ENCODE results near the gene MCEE.
"Not testable (repeated sequence)": the region's sequence is repeated elsewhere in the genome, so short reads cannot be mapped to it uniquely, and the experiment has no call there.

The MCEE gene

GRCh38 chr2:71125506-71126294 is 4.3 kb downstream of the MCEE start:
- no peak for DNase-seq

DNA sequence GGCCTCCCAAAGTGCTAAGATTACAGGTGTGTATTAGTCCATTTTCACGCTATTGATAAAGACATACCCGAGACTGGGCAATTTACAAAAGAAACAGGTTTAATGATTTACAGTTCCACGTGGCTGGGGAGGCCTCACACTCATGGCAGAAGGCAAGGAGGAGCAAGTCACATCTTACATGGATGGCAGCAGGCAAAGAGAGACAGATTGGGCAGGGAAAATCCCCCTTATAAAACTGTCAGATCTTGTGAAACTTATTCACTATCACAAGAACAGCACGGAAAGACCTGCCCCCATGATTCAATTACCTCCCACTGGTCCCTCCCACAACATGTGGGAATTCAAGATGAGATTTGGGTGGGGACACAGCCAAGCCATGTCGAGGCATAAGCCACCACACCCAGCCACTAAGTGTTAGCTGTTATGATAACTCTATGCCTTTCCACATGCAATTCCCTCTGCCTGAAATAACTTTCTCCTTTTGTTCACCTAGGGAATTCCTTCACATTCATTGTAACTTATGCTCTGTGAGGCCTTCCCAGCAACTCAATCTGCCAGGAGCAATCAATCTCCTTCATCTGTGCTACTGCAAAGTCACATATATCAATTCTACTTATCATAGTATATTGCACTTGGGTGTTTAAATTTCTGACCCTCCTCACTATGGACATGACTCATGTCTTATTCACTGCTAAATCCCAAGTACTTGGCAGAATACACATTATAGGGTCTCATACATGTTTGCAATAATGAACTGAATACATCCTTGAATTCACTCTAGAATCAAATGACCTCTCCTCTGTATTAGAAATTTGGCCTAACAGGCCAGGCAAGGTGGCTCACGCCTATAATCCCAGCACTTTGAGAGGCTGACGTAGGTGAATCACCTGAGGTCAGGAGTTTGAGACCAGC is 7.4 kb downstream of the MCEE start:
- DNase-seq: no peak

- no peak for DNase-seq
Observed at GRCh38 chr2:71121479-71121878, 8.6 kb downstream of the MCEE start.

DNA sequence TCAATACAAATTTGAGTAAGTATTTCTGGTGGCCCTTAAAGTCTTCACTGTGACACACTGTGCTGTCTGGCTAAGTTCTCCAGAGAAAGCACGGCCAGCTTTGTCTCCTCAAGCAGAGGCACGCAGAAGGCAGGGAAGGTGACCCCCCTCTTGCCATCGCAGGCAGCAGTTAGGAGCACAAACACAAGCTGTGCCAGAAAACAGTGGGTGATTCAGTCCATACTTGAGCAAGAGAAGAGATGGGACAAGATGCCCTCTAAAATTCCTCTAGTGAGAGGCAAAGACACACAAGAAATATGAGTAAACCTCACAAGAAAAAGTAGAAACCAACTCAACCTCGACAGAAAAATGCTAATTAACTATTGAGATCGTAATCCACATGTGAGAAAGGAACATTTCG is 9.8 kb downstream of the MCEE start:
- DNase-seq: no peak

DNA sequence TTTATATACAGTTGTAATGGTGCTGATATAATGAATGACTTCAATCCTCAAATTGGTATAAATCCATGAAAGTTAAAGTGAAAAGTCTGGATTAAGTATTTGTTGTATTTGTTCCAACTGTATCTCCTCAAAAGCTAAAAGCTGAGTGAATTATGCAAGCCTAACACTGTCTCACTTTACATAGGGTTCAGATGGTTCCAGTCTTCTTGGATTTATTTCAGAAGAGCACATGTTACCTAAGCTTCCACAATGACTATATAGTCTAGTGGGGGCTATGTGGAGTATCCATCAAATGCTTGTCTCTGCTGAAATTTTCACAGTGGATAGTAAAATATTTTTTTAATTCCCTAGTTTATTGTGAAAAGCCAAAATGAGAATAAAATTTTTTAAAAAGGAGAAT is 13.0 kb downstream of the MCEE start:
- no peak for DNase-seq

GRCh38 chr2:71113843-71114242 is 16.2 kb downstream of the MCEE start:
- DNase-seq: no peak

DNA sequence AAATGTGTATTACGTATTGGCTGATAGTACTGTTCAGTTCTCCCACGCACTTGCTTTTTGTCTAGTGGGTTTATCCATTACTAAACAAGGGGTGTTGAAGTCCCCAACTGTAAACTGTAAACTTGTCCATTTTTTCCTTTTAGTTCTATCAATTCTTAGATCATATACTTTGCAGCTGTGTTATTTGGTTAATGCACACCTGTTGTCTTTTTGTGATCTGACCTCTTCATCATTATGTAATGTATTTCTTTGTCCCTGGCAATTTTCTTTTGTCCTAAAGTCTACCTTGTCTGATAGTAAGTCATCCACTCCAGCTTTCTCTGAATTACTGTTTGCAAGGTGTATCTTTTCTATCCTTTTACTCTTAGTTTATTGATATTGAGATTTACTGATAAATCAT is 21.9 kb downstream of the MCEE start:
- DNase-seq: no peak

DNA sequence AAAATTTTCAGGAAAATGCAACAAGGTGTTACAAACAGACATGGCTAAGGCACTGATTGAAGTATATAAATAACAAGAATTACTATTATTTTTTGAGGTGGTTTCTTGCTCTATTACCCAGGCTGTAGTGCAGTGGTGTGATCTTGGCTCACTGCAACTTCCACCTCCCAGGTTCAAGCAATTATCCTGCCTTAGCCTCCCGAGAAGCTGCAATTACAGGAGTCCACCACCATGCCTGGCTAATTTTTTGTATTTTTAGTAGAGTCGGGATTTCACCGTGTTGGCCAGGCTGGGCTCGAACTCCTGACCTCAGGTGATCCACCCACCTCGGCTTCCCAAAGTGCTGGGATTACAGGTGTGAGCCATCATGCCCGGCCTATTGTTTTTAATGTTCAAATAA is 23.6 kb downstream of the MCEE start:
- not testable (repeated sequence) for DNase-seq

GRCh38 chr2:71103809-71104208 is 26.2 kb downstream of the MCEE start:
- DNase-seq: no peak

- no peak for DNase-seq
Observed at GRCh38 chr2:71102981-71103681, 26.9 kb downstream of the MCEE start.

GRCh38 chr2:71101656-71102055 is 28.4 kb downstream of the MCEE start:
- no peak for DNase-seq

DNA sequence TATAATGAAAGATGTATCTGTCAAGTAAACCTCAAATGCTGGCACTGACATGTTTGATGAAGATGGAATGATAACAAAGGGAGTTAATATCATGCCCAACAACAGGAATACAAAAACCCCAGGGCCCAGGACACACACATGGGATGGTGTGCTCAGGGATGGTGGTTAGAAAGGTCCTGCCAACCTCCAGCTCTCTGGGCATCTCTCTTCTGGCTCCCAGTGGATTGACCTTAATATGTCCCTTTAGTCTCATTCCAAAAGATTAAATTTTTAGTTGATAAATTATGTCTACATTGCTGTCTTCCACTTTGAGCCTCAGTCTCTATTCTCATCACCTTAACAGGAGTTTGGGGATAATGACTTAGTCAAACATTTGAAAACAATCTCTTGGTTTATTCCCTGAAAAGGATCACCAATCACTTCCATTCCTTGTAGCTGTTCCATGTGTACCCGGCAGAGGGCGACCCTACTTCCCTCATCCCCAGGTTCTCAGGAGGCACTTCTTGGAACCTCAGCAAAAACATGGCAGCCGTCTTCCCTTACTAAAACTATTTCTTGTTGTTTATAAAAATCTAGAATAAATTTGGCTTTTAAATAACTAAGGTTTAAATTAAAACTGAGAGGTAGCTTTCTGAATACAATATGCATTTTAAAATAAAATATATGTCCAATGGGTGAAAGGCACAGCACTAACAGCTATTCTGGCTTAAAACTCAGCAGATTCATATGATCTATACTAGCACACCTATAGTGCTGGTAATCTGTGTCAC is 29.6 kb downstream of the MCEE start:
- no peak for DNase-seq

DNA sequence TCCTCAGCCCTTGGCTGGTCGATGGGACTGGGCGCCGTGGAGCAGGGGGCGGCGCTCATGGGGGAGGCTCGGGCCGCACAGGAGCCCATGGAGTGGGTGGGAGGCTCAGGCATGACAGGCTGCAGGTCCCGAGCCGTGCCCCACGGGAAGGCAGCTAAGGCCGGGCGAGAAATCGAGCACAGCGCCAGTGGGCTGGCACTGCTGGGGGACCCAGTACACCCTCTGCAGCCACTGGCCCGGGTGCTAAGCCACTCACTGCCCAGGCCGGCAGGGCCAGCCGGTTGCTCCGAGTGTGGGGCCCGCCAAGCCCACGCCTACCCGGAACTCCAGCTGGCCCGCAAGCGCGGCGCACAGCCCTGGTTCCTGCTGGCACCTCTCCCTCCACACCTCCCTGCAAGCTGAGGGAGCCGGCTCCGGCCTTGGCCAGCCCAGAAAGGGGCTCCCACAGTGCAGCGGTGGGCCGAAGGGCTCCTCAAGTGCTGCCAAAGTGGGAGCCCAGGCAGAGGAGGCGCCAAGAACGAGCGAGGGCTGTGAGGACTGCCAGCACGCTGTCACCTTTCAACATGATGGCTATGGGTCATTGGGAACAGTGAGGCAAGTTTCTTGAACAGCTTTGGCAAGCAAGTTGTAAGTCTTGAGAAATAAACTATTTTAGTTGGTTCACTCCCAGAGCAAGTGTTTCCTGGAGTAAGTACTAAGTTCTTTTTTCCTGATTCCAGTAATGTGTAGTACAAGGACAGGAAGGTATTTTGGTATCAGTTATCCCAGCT is 37.4 kb downstream of the MCEE start:
- not testable (repeated sequence) for DNase-seq

- not testable (repeated sequence) for DNase-seq
Observed at GRCh38 chr2:71091808-71092207, 38.2 kb downstream of the MCEE start.

- not testable (repeated sequence) for DNase-seq
Observed at GRCh38 chr2:71089475-71089874, 40.6 kb downstream of the MCEE start.

GRCh38 chr2:71085325-71086003 is 44.6 kb downstream of the MCEE start:
- not testable (repeated sequence) for DNase-seq

DNA sequence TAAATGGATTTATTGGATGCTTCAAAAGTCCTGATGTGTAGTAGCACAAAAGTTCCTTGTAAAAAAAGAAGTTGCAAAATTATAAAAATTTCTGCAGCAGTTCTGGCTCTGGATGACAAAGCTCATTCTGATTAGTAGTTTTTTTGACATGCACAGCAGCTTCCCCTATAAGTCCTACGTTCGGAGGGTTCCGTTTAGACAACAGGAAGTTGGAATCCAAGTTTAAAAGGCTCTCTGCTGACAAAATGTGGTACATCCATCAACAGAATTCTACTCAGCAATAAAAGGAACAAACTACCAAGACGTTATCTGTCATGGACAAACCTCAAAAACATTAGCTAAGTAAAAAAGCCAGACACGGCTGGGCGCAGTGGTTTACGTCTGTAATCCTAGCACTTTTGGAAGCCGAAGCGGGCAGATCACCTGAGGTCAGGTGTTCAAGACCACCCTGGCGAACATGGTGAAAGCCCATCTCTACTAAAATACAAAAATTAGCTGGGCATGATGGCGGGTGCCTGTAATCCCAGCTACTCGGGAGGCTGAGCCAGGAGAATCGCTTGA is 46.2 kb downstream of the MCEE start:
- DNase-seq: not testable (repeated sequence)

DNA sequence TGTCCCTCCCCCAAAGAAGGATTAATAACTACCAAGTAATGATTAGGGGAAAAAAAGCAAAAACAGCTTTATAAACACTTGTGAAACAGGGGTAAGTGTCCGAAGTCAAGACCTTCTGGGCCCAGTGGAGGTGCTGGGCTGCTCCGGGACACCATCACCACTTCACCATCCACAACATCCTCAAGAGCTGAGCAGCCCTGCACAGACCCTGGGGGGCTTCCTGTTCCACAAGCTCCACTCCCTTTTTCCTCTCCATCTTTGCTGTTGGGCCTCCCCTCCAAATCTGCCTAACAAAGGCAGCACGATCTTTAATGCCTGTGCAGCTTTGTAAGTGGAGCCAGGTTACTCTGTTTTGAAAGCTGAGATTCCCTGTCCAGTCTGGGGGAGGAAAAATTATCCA is 46.7 kb downstream of the MCEE start:
- DNase-seq: not testable (repeated sequence)

- DNase-seq: no peak
Observed at GRCh38 chr2:71082402-71083252, 47.4 kb downstream of the MCEE start.

- no peak for DNase-seq
Observed at GRCh38 chr2:71078624-71079023, 51.4 kb downstream of the MCEE start.

All from cortex of kidney (tissue), 1 donor.